Suprapubic skin (tissue), 4 donors: Measurements from ENCODE around the gene PLXNA4. TPM values are rescaled to one million over a fixed set of nuclear protein-coding genes. Genes with fewer than 3 reads are reported as not detected.

Experiments
- DNase-seq, 2 donors: peaks; one replicate each; pipeline ENCODE4 v3.0.0-alpha.2; 2019; ENCODE audit warnings: low spot score in 2 of 2
- H3K27ac ChIP-seq: fragments of 200-600 bp; sonication (generic); one replicate; pipeline ENCODE4 v1.5.1; 2019
- H3K27me3 ChIP-seq: fragments of 200-600 bp; sonication (generic); one replicate; pipeline ENCODE4 v1.5.1; 2019
- H3K36me3 ChIP-seq: fragments of 200-600 bp; sonication (generic); one replicate; pipeline ENCODE4 v1.5.1; 2019
- H3K4me1 ChIP-seq: fragments of 200-600 bp; sonication (generic); one replicate; pipeline ENCODE4 v1.5.1; 2019
- H3K4me3 ChIP-seq: fragments of 200-600 bp; sonication (generic); one replicate; pipeline ENCODE4 v1.5.1; 2019; ENCODE audit warnings: mild to moderate bottlenecking
- H3K9me3 ChIP-seq: fragments of 200-600 bp; sonication (generic); one replicate; pipeline ENCODE4 v1.5.1; 2019
- CTCF ChIP-seq, 2 donors: fragments of 200-600 bp in 1 of 2; fragments of 450-650 bp in 1 of 2; sonication (generic) in 1 of 2; IDR thresholded peaks; one replicate each; pipeline ENCODE4 v1.5.1; 2016 to 2019; ENCODE audit warnings: antibody characterized with exemption in 2 of 2, mild to moderate bottlenecking in 1 of 2, moderate library complexity in 1 of 2
- EP300 ChIP-seq: sonication (generic); formaldehyde crosslinking; IDR thresholded peaks from one replicate; pipeline ENCODE4 v1.6.1; 2017; ENCODE audit warnings: antibody characterized with exemption
- POLR2A ChIP-seq, 2 donors: fragments of 450-650 bp; IDR thresholded peaks; one replicate each; pipeline ENCODE4 v1.6.1; 2017; ENCODE audit warnings: antibody characterized with exemption in 2 of 2, mild to moderate bottlenecking in 2 of 2, moderate library complexity in 2 of 2
- POLR2AphosphoS5 ChIP-seq, 3 donors: sonication (generic); formaldehyde crosslinking; IDR thresholded peaks; one replicate each; pipeline ENCODE4 v1.6.1; 2017; ENCODE audit warnings: antibody characterized with exemption in 3 of 3
- WGBS: methylation state at CpG from one replicate; pipeline ENCODE4 v1.1.5; 2018; 5-methylcytosine and 5-hydroxymethylcytosine counted together
- total RNA-seq, 4 donors: library from RNA; depleted of rRNA; stranded (reverse); fragments of >200 nt; gene quantifications; one replicate each; pipeline ENCODE4 v1.1.0, GENCODE V29; 2016

PLXNA4 gene
- total RNA-seq, 4 donors from 2014 or later, result 5.4 to 10.7 (median 7.1) TPM

GRCh38 chr7:132137681-132138080 is 438.6 kb downstream of the PLXNA4 start:
- DNase-seq, result no peak
- Histone ChIP-seq H3K27ac (no peak overlapping the region), H3K27me3 (no peaks in the 10 kb centered on the region), H3K4me3 (no peak overlapping the region), H3K36me3 (no peaks in the 10 kb centered on the region), H3K4me1 (peaks cover 4% of the 10 kb centered on the region), H3K9me3 (no peaks in the 10 kb centered on the region)
- WGBS, result 92% methylated on average over 5 of the region's 5 CpGs
- no peak for TF ChIP-seq POLR2A (IDR thresholded peaks at IDR 0.05)
- no peak for TF ChIP-seq CTCF (IDR thresholded peaks at IDR 0.05)
- no peak for TF ChIP-seq EP300
- no peak for TF ChIP-seq POLR2AphosphoS5 (IDR thresholded peaks at IDR 0.05)

- H3K36me3 ChIP-seq, result no peaks in the 10 kb centered on the region
- 84% methylated on average over 8 of the region's 8 CpGs for WGBS
- peaks cover 1% of the 10 kb centered on the region for H3K4me1 ChIP-seq
- H3K27ac ChIP-seq, result no peak overlapping the region
- no peaks in the 10 kb centered on the region for H3K9me3 ChIP-seq
- DNase-seq, result no peak
- H3K27me3 ChIP-seq, result no peaks in the 10 kb centered on the region
- TF ChIP-seq CTCF (IDR thresholded peaks at IDR 0.05) (no peak), POLR2AphosphoS5 (IDR thresholded peaks at IDR 0.05) (no peak), POLR2A (IDR thresholded peaks at IDR 0.05) (no peak), EP300 (no peak)
- H3K4me3 ChIP-seq, result no peak overlapping the region
Observed at GRCh38 chr7:132135746-132136385, 440.4 kb downstream of the PLXNA4 start.

GRCh38 chr7:132134814-132135445 is 441.3 kb downstream of the PLXNA4 start:
- WGBS, result 78% methylated on average over 5 of the region's 5 CpGs
- H3K4me1 ChIP-seq, result no peaks in the 10 kb centered on the region
- H3K36me3 ChIP-seq, result no peaks in the 10 kb centered on the region
- no peak overlapping the region for H3K4me3 ChIP-seq
- DNase-seq, result no peak
- no peaks in the 10 kb centered on the region for H3K27me3 ChIP-seq
- no peaks in the 10 kb centered on the region for H3K9me3 ChIP-seq
- H3K27ac ChIP-seq, result no peak overlapping the region
- TF ChIP-seq CTCF (IDR thresholded peaks at IDR 0.05) (no peak), EP300 (no peak), POLR2A (IDR thresholded peaks at IDR 0.05) (no peak), POLR2AphosphoS5 (IDR thresholded peaks at IDR 0.05) (no peak)

- Histone ChIP-seq H3K9me3 (no peaks in the 10 kb centered on the region), H3K27me3 (no peaks in the 10 kb centered on the region), H3K36me3 (no peaks in the 10 kb centered on the region), H3K27ac (no peak overlapping the region), H3K4me1 (no peaks in the 10 kb centered on the region), H3K4me3 (no peak overlapping the region)
- WGBS, result 94% methylated on average over 6 of the region's 6 CpGs
- peak in 1 of 2 donors; percentile 19 for DNase-seq
- no peak for TF ChIP-seq POLR2AphosphoS5 (IDR thresholded peaks at IDR 0.05)
- TF ChIP-seq POLR2A (IDR thresholded peaks at IDR 0.05), result no peak
- no peak for TF ChIP-seq EP300
- TF ChIP-seq CTCF (IDR thresholded peaks at IDR 0.05), result no peak
Observed at GRCh38 chr7:132133501-132133900, 442.8 kb downstream of the PLXNA4 start.

- no peak for TF ChIP-seq CTCF (IDR thresholded peaks at IDR 0.05)
- TF ChIP-seq EP300, result no peak
- TF ChIP-seq POLR2A (IDR thresholded peaks at IDR 0.05), result no peak
- no peak for TF ChIP-seq POLR2AphosphoS5 (IDR thresholded peaks at IDR 0.05)
- peak in 1 of 2 donors; percentile 15 for DNase-seq
- H3K36me3 ChIP-seq, result no peaks in the 10 kb centered on the region
- H3K4me1 ChIP-seq, result no peaks in the 10 kb centered on the region
- no peaks in the 10 kb centered on the region for H3K27me3 ChIP-seq
- H3K4me3 ChIP-seq, result no peak overlapping the region
- no peak overlapping the region for H3K27ac ChIP-seq
- WGBS, result 63% methylated on average over 3 of the region's 3 CpGs
- no peaks in the 10 kb centered on the region for H3K9me3 ChIP-seq
Observed at GRCh38 chr7:132131196-132131595, 445.1 kb downstream of the PLXNA4 start.
